Measurements from ENCODE around the gene BPTF. TPM values are rescaled to one million over a fixed set of nuclear protein-coding genes. Genes with fewer than 3 reads are reported as not detected.

The BPTF gene
- polyA plus RNA-seq, 2 of the 4 experiments (the other 2 are of a cell fraction) = 26.3 to 60.7 TPM

- Histone ChIP-seq H3K4me2 (peak overlapping the region; percentile 65), H3K9me3 (no peaks in the 10 kb centered on the region), H3K4me1 (no peaks in the 10 kb centered on the region), H3K4me3 (peak overlapping the region; percentile 38), H3K27ac (peak overlapping the region; percentile 44 to 47; a peak in 3 of 6 replicates)
- DNase-seq (ENCODE audit: low read depth in 1 of 2, low spot score in 1 of 2) (peak; percentile 66 to 71), FAIRE-seq (no peak), ATAC-seq (peak; percentile 93)
- ChIA-PET POLR2A (no interaction called here), CTCF (interaction anchor here (0.6 to 3.5 kb wide), 18 partner anchors 8 to 173 kb away, joined by 3 to 20 read pairs (median 4); partner anchors contain the start of gene C17orf58)
- peak; percentile 38; the same call in 1 of the 3 replicates for TF ChIP-seq SMC3 (IDR thresholded peaks at IDR 0.05)
- TF ChIP-seq ZC3H11A (IDR thresholded peaks at IDR 0.05) = no peak
- TF ChIP-seq RFX5 (IDR thresholded peaks at IDR 0.05) = no peak
- peak; percentile 89 for TF ChIP-seq ESRRA (IDR thresholded peaks at IDR 0.05; ENCODE audit: borderline replicate concordance, low read length)
- TF ChIP-seq MAZ (IDR thresholded peaks at IDR 0.05; ENCODE audit: borderline replicate concordance, low read depth, low read length) = no peak
- no peak for TF ChIP-seq EHMT2 (IDR thresholded peaks at IDR 0.05; ENCODE audit: low read depth)
- no peak for TF ChIP-seq HMGXB4 (CRISPR knock-in tag; IDR thresholded peaks at IDR 0.05; ENCODE audit: borderline replicate concordance)
- TF ChIP-seq RAD21 (conservative IDR thresholded peaks at IDR 0.05 in 1 of 2, IDR thresholded peaks at IDR 0.05 in 1 of 2) = peak; percentile 36 to 46; a peak in 2 of 5 replicates
- no peak for TF ChIP-seq MAFK (IDR thresholded peaks at IDR 0.05; ENCODE audit: partially characterized antibody)
- peak; percentile 47 for TF ChIP-seq MAX (IDR thresholded peaks at IDR 0.05)
- no peak for TF ChIP-seq FOSL2 (IDR thresholded peaks at IDR 0.05)
- TF ChIP-seq FOSL2 (CRISPR knock-in tag; IDR thresholded peaks at IDR 0.05) = no peak
- 0 out of 2 replicates have a peak, but pooled peaks have one; percentile 45 for TF ChIP-seq CHD4 (IDR thresholded peaks at IDR 0.05; ENCODE audit: borderline replicate concordance)
- TF ChIP-seq, protein P1, sequence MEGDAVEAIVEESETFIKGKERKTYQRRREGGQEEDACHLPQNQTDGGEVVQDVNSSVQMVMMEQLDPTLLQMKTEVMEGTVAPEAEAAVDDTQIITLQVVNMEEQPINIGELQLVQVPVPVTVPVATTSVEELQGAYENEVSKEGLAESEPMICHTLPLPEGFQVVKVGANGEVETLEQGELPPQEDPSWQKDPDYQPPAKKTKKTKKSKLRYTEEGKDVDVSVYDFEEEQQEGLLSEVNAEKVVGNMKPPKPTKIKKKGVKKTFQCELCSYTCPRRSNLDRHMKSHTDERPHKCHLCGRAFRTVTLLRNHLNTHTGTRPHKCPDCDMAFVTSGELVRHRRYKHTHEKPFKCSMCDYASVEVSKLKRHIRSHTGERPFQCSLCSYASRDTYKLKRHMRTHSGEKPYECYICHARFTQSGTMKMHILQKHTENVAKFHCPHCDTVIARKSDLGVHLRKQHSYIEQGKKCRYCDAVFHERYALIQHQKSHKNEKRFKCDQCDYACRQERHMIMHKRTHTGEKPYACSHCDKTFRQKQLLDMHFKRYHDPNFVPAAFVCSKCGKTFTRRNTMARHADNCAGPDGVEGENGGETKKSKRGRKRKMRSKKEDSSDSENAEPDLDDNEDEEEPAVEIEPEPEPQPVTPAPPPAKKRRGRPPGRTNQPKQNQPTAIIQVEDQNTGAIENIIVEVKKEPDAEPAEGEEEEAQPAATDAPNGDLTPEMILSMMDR (IDR thresholded peaks at IDR 0.05) = peak; percentile 88
- TF ChIP-seq BHLHE40 (IDR thresholded peaks at IDR 0.05; ENCODE audit: low read depth, low read length) = no peak
- no peak for TF ChIP-seq ZNF302 (CRISPR knock-in tag; IDR thresholded peaks at IDR 0.05)
- no peak for TF ChIP-seq CEBPB (IDR thresholded peaks at IDR 0.05)
- WGBS (ENCODE audit: missing lambda C conversion rate) = 32% methylated on average over 20 of the region's 20 CpGs
These were observed 185.9 kb downstream of the BPTF start for GRCh38 chr17:68011199-68011665.

GRCh38 chr17:68013385-68013784 is 188.1 kb downstream of the BPTF start:
- no peaks in the 10 kb centered on the region for H3K4me1 ChIP-seq
- CTCF ChIA-PET = interaction anchor here (3.5 kb wide), 1 partner anchor 18 kb away, joined by 20 read pairs; the partner anchor contains the start of gene C17orf58
- no peak overlapping the region for H3K27ac ChIP-seq
- POLR2A ChIA-PET = no interaction called here
- DNase-seq (ENCODE audit: low read depth in 1 of 2, low spot score in 1 of 2) (no peak), FAIRE-seq (no peak), ATAC-seq (no peak)
- H3K4me2 ChIP-seq = no peak overlapping the region
- no peak for TF ChIP-seq JUNB (IDR thresholded peaks at IDR 0.05)
- TF ChIP-seq EHF (CRISPR knock-in tag; IDR thresholded peaks at IDR 0.05) = no peak
- no peak for TF ChIP-seq POLR2AphosphoS2 (conservative IDR thresholded peaks at IDR 0.05; ENCODE audit: low read length)
- no peak for TF ChIP-seq POLR2A (IDR thresholded peaks at IDR 0.05; ENCODE audit: low read length)
- no peak for TF ChIP-seq MAX (IDR thresholded peaks at IDR 0.05)
- no peak for TF ChIP-seq ESRRA (IDR thresholded peaks at IDR 0.05; ENCODE audit: borderline replicate concordance, low read length)
- TF ChIP-seq RCOR1 (IDR thresholded peaks at IDR 0.05; ENCODE audit: low read depth, low read length) = no peak
- no peak for TF ChIP-seq RFX5 (IDR thresholded peaks at IDR 0.05)
- no peak for TF ChIP-seq NFE2L2 (conservative IDR thresholded peaks at IDR 0.05; ENCODE audit: low read length)
- no peak for TF ChIP-seq ZSCAN20 (CRISPR knock-in tag; IDR thresholded peaks at IDR 0.05)
- H3K4me3 ChIP-seq = no peak overlapping the region
- no peaks in the 10 kb centered on the region for H3K9me3 ChIP-seq

Data from A549 (cell line).